Muscle layer of colon (tissue), 2 donors: ENCODE data around the gene OR2G6.
"Not testable (repeated sequence)": the region's sequence is repeated elsewhere in the genome, so short reads cannot be mapped to it uniquely, and the experiment has no call there.

Experiments
- H3K27ac ChIP-seq: one replicate; pipeline ENCODE4 v1.7.0; 2013; ENCODE audit warnings: low read depth, mild to moderate bottlenecking, low read length, moderate library complexity
- H3K27me3 ChIP-seq, 2 donors: one replicate each; pipeline ENCODE4 v1.7.0; 2013; ENCODE audit warnings: low read length in 2 of 2, mild to moderate bottlenecking in 2 of 2; ENCODE audit not compliant: insufficient read depth in 2 of 2, control insufficient read depth in 1 of 2
- H3K36me3 ChIP-seq: one replicate; pipeline ENCODE4 v1.7.0; 2013; ENCODE audit warnings: mild to moderate bottlenecking, low read length; ENCODE audit not compliant: insufficient read depth
- H3K4me1 ChIP-seq: one replicate; pipeline ENCODE4 v1.7.0; 2013; ENCODE audit warnings: mild to moderate bottlenecking, low read length; ENCODE audit not compliant: insufficient read depth
- H3K4me3 ChIP-seq, 2 donors: one replicate each; pipeline ENCODE4 v1.7.0; 2013; ENCODE audit warnings: low read length in 2 of 2, low read depth in 1 of 2, mild to moderate bottlenecking in 1 of 2, moderate library complexity in 1 of 2
- H3K9ac ChIP-seq: one replicate; pipeline ENCODE4 v1.7.0; 2013; ENCODE audit warnings: low read length
- H3K9me3 ChIP-seq: one replicate; pipeline ENCODE4 v1.7.0; 2013; ENCODE audit warnings: mild to moderate bottlenecking, low read length
- donor health status: abdominal sarcoma.
- donor health status: Adenocarcinoma of cecum.

Gene OR2G6

DNA sequence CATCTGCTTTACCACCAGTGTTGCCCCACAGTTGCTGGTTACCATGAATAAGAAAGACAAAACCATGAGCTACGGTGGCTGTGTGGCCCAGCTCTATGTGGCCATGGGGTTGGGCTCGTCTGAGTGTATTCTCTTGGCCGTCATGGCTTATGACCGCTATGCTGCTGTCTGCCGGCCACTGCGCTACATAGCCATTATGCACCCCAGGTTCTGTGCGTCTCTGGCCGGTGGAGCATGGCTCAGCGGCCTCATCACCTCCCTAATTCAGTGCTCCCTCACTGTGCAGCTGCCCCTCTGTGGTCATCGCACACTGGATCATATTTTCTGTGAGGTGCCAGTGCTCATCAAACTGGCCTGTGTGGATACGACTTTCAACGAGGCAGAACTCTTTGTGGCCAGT lies 14.0 kb downstream of the OR2G6 start:
- H3K36me3 ChIP-seq, result no peaks in the 10 kb centered on the region
- no peak overlapping the region for H3K9ac ChIP-seq
- no peak overlapping the region for H3K4me3 ChIP-seq
- H3K27ac ChIP-seq, result no peak overlapping the region
- no peaks in the 10 kb centered on the region for H3K4me1 ChIP-seq
- H3K27me3 ChIP-seq, result no peaks in the 10 kb centered on the region
- no peaks in the 10 kb centered on the region for H3K9me3 ChIP-seq

DNA sequence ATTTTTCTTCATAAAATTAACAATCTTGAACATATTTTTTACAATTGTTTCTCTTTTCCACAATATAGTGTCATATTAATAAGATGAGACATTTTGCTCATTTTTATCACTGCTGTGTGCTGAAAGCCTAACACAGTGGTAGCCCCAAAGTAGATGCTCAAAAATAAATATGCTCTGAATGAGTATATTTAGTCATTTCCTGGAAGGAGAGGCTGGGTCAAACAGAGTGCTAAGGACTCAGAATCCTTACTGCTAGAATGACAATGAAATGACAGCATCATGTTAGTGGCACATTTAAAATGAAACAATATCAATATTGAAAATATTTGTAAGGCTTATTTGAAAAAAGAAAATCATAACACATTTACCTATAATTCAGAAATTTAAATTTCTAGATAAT lies 29.6 kb downstream of the OR2G6 start:
- not testable (repeated sequence) for H3K9ac ChIP-seq, H3K4me1 ChIP-seq, H3K27ac ChIP-seq, H3K36me3 ChIP-seq, H3K9me3 ChIP-seq, H3K27me3 ChIP-seq, H3K4me3 ChIP-seq

DNA sequence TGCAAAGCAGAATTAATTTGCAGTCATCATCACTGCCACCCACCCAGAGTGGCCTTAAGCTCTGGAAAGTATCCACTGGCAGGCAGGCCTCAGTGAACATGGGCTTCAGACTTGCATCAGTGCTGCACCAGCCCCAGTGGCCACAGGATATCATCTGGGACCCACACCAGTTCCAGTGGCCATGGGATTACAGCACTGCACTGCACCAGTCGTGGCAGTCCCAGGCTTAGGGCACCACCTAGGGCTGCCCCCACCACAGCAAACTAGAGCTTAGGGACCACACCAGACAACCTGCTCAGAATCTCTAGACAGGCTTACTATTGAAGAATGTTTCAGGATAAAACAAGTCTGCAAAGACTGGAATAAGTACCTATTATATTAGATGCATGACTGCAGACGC lies 39.5 kb downstream of the OR2G6 start:
- not testable (repeated sequence) for H3K4me3 ChIP-seq, H3K9ac ChIP-seq, H3K4me1 ChIP-seq, H3K9me3 ChIP-seq, H3K27me3 ChIP-seq, H3K36me3 ChIP-seq, H3K27ac ChIP-seq

DNA sequence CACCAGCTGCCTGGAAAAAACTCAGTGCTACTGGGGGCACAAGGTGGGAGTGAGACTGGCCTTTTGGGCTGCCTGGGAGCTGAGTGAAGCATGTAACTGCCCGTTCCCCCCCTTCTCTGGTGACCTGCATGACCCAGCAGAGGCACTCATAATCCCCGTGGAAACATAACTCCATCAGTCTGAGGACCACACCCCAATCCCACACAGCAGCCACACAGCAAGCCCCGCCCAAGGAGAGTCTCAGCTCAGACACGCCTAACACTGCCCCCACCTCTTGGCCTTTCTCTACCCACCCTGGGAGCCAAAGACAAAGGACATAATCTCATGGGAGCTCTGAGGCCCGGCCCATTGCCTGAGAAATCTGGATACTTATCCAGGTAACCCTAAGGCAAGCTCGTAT lies 43.2 kb downstream of the OR2G6 start:
- H3K4me3 ChIP-seq, H3K27me3 ChIP-seq, H3K9me3 ChIP-seq, H3K4me1 ChIP-seq, H3K36me3 ChIP-seq, H3K27ac ChIP-seq, H3K9ac ChIP-seq: not testable (repeated sequence)

- H3K4me3 ChIP-seq, H3K4me1 ChIP-seq, H3K27me3 ChIP-seq, H3K36me3 ChIP-seq, H3K9ac ChIP-seq, H3K9me3 ChIP-seq, H3K27ac ChIP-seq: not testable (repeated sequence)
Observed at GRCh38 chr1:248562672-248563071, 54.8 kb downstream of the OR2G6 start, which contains the start of gene OR2T29. Gene OR2T29 (minus strand): TSS chr1:248562772. CDS start chr1:248559491, 3,281 bp downstream.

- not testable (repeated sequence) for H3K27ac ChIP-seq, H3K9me3 ChIP-seq, H3K4me3 ChIP-seq, H3K27me3 ChIP-seq, H3K36me3 ChIP-seq, H3K9ac ChIP-seq, H3K4me1 ChIP-seq
Observed at GRCh38 chr1:248565530-248566373, 57.9 kb downstream of the OR2G6 start.

GRCh38 chr1:248569049-248569448 lies 61.2 kb downstream of the OR2G6 start:
- not testable (repeated sequence) for H3K4me1 ChIP-seq, H3K9ac ChIP-seq, H3K9me3 ChIP-seq, H3K27me3 ChIP-seq, H3K27ac ChIP-seq, H3K4me3 ChIP-seq, H3K36me3 ChIP-seq

GRCh38 chr1:248570811-248571210 lies 62.9 kb downstream of the OR2G6 start:
- H3K4me1 ChIP-seq, H3K36me3 ChIP-seq, H3K27me3 ChIP-seq, H3K27ac ChIP-seq, H3K9ac ChIP-seq, H3K4me3 ChIP-seq, H3K9me3 ChIP-seq: not testable (repeated sequence)

- not testable (repeated sequence) for H3K9me3 ChIP-seq, H3K27me3 ChIP-seq, H3K27ac ChIP-seq, H3K9ac ChIP-seq, H3K4me3 ChIP-seq, H3K4me1 ChIP-seq, H3K36me3 ChIP-seq
Observed at GRCh38 chr1:248572049-248572448, 64.2 kb downstream of the OR2G6 start.

DNA sequence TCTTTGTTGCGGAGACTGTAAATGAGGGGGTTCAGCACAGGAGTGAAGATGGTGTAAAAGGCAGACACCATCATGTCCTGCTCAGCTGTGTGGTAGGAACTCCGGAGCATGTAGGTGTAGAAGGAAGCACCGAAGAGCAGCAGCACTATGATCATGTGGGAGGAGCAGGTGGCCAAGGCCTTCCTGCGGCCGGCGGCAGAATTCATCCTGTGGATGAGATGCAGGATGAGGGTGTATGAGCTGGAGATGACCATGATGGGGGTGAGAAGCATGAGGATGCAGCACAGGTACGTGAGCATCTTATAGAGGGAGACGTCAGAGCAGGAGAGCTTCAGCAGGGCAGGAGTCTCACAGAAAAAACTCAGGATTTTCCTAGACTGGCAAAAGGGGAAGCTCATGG lies 66.0 kb downstream of the OR2G6 start:
- not testable (repeated sequence) for H3K27me3 ChIP-seq, H3K9me3 ChIP-seq, H3K4me3 ChIP-seq, H3K4me1 ChIP-seq, H3K27ac ChIP-seq, H3K36me3 ChIP-seq, H3K9ac ChIP-seq

- not testable (repeated sequence) for H3K4me3 ChIP-seq, H3K36me3 ChIP-seq
Observed at GRCh38 chr1:248574657-248575056, 66.8 kb downstream of the OR2G6 start, which contains the start of gene OR2T34. Gene OR2T34 (minus strand): TSS chr1:248574757. CDS start chr1:248574757, 0 bp downstream.

DNA sequence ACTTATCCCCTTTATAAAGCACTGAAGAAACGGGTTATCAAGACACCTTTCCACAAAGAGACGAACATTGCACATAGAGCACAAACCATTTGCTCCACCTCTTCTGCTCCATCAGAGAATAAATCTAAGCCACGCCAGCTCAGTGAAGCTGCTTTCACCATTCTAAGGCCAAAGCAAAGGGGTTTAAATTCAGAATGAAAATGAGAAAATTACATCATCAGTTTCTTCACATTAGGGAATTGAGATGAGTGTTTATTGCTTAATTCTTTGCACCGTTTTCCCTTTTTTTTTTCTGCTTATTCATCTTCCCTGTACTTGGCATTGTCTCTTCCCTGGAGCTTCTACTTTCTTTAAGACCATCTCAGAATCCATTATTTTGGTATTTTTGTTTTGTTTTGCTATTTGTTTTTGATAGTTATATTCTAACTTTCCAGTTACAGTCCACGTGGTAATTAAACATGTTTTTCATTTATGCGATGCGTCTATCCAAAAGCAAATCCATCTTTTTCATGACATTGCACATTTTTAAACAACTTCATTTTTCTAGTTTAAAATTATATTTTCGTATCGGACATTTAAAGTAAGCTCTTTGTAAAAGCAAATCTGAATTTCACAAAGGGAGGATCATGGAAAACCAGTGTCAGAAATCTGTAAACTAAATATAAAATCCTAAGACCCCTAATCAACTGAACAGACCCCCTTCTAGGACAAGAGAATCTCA lies 68.5 kb downstream of the OR2G6 start:
- Histone ChIP-seq H3K4me3 (no peak overlapping the region), H3K4me1 (no peaks in the 10 kb centered on the region), H3K36me3 (no peaks in the 10 kb centered on the region), H3K9me3 (no peaks in the 10 kb centered on the region), H3K27ac (no peak overlapping the region), H3K27me3 (no peaks in the 10 kb centered on the region), H3K9ac (no peak overlapping the region)

More at GRCh38 chr1:248574657-248575056, 66.8 kb downstream of the OR2G6 start, which contains the start of gene OR2T34:
- not testable (repeated sequence) for H3K9me3 ChIP-seq, H3K9ac ChIP-seq, H3K4me1 ChIP-seq, H3K27me3 ChIP-seq, H3K27ac ChIP-seq
